Ishikawa (cell line): ENCODE measurements around the gene NFIX.

Experiments
- CEBPB ChIP-seq: IDR thresholded peaks from 2 replicates; pipeline ENCODE4 v1.6.1; 2012
- CREB1 ChIP-seq: IDR thresholded peaks from 2 replicates; pipeline ENCODE4 v1.6.1; 2012; ENCODE audit warnings: low read depth
- EGR1 ChIP-seq: IDR thresholded peaks from 2 replicates; pipeline ENCODE4 v1.6.1; 2012
- EP300 ChIP-seq: IDR thresholded peaks from 2 replicates; pipeline ENCODE4 v1.6.1; 2012; ENCODE audit warnings: borderline replicate concordance
- FOXM1 ChIP-seq: IDR thresholded peaks from 2 replicates; pipeline ENCODE4 v1.6.1; 2012; ENCODE audit warnings: low read depth, borderline replicate concordance
- MAX ChIP-seq: IDR thresholded peaks from 2 replicates; pipeline ENCODE4 v1.6.1; 2012
- NFIC ChIP-seq: IDR thresholded peaks from 2 replicates; pipeline ENCODE4 v1.6.1; 2012
- RAD21 ChIP-seq: IDR thresholded peaks from 2 replicates; pipeline ENCODE4 v1.6.1; 2012; ENCODE audit warnings: low read depth
- TAF1 ChIP-seq: IDR thresholded peaks from 2 replicates; pipeline ENCODE4 v1.6.1; 2012; ENCODE audit warnings: low read depth, mild to moderate bottlenecking
- TCF12 ChIP-seq: IDR thresholded peaks from 2 replicates; pipeline ENCODE4 v1.6.1; 2012; ENCODE audit warnings: low read depth
- TEAD4 ChIP-seq: IDR thresholded peaks from 2 replicates; pipeline ENCODE4 v1.6.1; 2012
- USF1 ChIP-seq: IDR thresholded peaks from 2 replicates; pipeline ENCODE4 v1.6.1; 2012
- YY1 ChIP-seq: IDR thresholded peaks from 2 replicates; pipeline ENCODE4 v1.6.1; 2012; ENCODE audit warnings: low read depth
- ZBTB7A ChIP-seq: IDR thresholded peaks from 2 replicates; pipeline ENCODE4 v1.6.1; 2012; ENCODE audit warnings: low read depth
- TF ChIP-seq, protein P1 (sequence below): IDR thresholded peaks from 2 replicates; pipeline ENCODE4 v1.6.1; 2012; ENCODE audit warnings: low read depth, mild to moderate bottlenecking

The NFIX gene

GRCh38 chr19:12975221-12975741 is 20.0 kb upstream of the NFIX start:
- TF ChIP-seq TEAD4 (no peak), CREB1 (no peak), MAX (no peak), EGR1 (no peak), EP300 (no peak), USF1 (no peak), TCF12 (no peak), CEBPB (no peak), TAF1 (no peak), RAD21 (no peak), NFIC (no peak)

GRCh38 chr19:12979974-12980373 is 15.3 kb upstream of the NFIX start:
- TF ChIP-seq, protein P1, sequence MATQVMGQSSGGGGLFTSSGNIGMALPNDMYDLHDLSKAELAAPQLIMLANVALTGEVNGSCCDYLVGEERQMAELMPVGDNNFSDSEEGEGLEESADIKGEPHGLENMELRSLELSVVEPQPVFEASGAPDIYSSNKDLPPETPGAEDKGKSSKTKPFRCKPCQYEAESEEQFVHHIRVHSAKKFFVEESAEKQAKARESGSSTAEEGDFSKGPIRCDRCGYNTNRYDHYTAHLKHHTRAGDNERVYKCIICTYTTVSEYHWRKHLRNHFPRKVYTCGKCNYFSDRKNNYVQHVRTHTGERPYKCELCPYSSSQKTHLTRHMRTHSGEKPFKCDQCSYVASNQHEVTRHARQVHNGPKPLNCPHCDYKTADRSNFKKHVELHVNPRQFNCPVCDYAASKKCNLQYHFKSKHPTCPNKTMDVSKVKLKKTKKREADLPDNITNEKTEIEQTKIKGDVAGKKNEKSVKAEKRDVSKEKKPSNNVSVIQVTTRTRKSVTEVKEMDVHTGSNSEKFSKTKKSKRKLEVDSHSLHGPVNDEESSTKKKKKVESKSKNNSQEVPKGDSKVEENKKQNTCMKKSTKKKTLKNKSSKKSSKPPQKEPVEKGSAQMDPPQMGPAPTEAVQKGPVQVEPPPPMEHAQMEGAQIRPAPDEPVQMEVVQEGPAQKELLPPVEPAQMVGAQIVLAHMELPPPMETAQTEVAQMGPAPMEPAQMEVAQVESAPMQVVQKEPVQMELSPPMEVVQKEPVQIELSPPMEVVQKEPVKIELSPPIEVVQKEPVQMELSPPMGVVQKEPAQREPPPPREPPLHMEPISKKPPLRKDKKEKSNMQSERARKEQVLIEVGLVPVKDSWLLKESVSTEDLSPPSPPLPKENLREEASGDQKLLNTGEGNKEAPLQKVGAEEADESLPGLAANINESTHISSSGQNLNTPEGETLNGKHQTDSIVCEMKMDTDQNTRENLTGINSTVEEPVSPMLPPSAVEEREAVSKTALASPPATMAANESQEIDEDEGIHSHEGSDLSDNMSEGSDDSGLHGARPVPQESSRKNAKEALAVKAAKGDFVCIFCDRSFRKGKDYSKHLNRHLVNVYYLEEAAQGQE, result no peak
- TF ChIP-seq CEBPB, result no peak
- TF ChIP-seq TEAD4, result no peak
- no peak for TF ChIP-seq ZBTB7A
- no peak for TF ChIP-seq TAF1
- TF ChIP-seq EGR1, result no peak
- no peak for TF ChIP-seq RAD21
- no peak for TF ChIP-seq NFIC
- no peak for TF ChIP-seq USF1
- TF ChIP-seq TCF12, result no peak
- TF ChIP-seq FOXM1, result no peak
- no peak for TF ChIP-seq YY1
- no peak for TF ChIP-seq MAX
- no peak for TF ChIP-seq EP300
- TF ChIP-seq CREB1, result no peak

DNA sequence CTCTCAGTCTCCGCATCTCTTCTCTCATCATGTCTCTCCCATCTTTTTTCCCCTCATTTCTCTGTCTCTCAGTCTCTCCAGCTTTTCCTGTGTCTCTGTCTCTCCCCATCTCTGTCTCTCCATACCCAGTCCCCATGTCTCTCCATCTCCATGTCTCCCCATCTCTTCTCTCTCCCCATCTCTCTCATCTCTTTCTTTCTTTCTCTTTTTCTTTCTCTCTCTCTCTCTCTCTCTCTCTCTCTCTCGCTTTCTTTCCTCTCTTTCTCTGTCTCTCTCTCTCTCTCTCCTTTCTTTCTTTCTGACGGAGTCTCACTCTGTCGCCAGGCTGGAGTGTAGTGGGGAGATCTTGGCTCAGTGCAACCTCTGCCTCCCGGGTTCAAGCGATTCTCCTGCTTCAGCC is 12.6 kb upstream of the NFIX start:
- no peak for TF ChIP-seq MAX
- TF ChIP-seq TAF1, result no peak
- TF ChIP-seq TEAD4, result no peak
- TF ChIP-seq RAD21, result no peak
- no peak for TF ChIP-seq ZBTB7A
- no peak for TF ChIP-seq YY1
- no peak for TF ChIP-seq CEBPB
- no peak for TF ChIP-seq EGR1
- no peak for TF ChIP-seq TCF12
- no peak for TF ChIP-seq USF1
- no peak for TF ChIP-seq EP300
- no peak for TF ChIP-seq CREB1

- TF ChIP-seq CREB1, result no peak
- TF ChIP-seq TCF12, result no peak
- no peak for TF ChIP-seq TAF1
- no peak for TF ChIP-seq FOXM1
- TF ChIP-seq YY1, result no peak
- no peak for TF ChIP-seq MAX
- no peak for TF ChIP-seq EGR1
- TF ChIP-seq RAD21, result no peak
- no peak for TF ChIP-seq NFIC
- TF ChIP-seq EP300, result no peak
- TF ChIP-seq ZBTB7A, result no peak
- TF ChIP-seq CEBPB, result no peak
- no peak for TF ChIP-seq TEAD4
- TF ChIP-seq USF1, result no peak
- TF ChIP-seq, protein P1, result no peak
These were observed 12.2 kb upstream of the NFIX start for GRCh38 chr19:12983091-12983490.
